NB4 (cell line): ENCODE results near the gene INTS11.

Experiments
- MYC ChIP-seq: IDR thresholded peaks from 2 replicates; pipeline ENCODE4 v1.6.1; 2011; ENCODE audit warnings: low read depth, low read length
- POLR2A ChIP-seq: IDR thresholded peaks from 2 replicates; pipeline ENCODE4 v1.6.1; 2011; ENCODE audit warnings: mild to moderate bottlenecking; ENCODE audit not compliant: insufficient read length; ENCODE audit errors: extremely low read depth
- TF ChIP-seq, protein P1 (sequence below): IDR thresholded peaks from one replicate; pipeline ENCODE4 v1.5.1; 2012; ENCODE audit warnings: low read depth, low read length
- TF ChIP-seq, protein P2 (sequence below): IDR thresholded peaks from 2 replicates; pipeline ENCODE4 v1.6.1; 2011; ENCODE audit warnings: low read depth, low read length

DNA sequence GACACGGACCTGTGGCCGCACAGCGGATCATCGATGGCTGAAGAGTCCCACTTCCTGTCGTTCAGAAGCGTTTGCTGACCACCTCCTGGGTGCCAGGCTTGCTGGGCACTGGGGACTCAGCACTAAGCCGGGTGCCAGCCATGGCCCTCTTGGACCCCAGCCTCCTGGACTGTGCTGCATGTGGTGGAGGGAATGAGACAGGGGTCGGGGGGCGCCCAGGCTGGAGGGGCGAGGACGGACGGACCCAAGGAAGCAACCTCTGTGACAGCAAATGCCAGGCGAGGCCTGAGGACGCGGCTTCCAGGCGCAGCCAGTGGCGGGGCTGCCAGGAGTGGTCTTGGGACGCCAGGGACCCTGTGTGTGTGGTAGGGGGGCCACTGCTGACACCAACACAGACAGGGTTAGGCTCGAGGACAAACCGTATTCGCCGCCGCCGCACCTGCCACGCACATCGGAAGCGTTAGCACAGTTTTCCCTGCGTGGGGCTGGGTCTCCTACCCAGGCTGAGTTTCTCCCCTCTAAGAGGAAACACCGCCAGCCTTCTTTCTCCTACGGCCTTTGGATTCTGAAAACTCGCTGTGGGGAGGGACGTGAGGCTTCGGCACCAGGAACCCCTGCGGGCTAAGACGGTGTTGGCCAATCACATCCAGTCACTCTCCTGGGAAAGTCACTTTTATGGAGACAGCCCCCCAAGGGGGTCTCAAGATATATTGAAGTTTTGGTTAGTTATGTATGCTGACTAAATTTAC lies 36.9 kb upstream of the INTS11 start:
- TF ChIP-seq, protein P1, sequence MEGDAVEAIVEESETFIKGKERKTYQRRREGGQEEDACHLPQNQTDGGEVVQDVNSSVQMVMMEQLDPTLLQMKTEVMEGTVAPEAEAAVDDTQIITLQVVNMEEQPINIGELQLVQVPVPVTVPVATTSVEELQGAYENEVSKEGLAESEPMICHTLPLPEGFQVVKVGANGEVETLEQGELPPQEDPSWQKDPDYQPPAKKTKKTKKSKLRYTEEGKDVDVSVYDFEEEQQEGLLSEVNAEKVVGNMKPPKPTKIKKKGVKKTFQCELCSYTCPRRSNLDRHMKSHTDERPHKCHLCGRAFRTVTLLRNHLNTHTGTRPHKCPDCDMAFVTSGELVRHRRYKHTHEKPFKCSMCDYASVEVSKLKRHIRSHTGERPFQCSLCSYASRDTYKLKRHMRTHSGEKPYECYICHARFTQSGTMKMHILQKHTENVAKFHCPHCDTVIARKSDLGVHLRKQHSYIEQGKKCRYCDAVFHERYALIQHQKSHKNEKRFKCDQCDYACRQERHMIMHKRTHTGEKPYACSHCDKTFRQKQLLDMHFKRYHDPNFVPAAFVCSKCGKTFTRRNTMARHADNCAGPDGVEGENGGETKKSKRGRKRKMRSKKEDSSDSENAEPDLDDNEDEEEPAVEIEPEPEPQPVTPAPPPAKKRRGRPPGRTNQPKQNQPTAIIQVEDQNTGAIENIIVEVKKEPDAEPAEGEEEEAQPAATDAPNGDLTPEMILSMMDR, result no peak
- no peak for TF ChIP-seq POLR2A
- TF ChIP-seq, protein P2, sequence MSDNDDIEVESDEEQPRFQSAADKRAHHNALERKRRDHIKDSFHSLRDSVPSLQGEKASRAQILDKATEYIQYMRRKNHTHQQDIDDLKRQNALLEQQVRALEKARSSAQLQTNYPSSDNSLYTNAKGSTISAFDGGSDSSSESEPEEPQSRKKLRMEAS, result no peak
- no peak for TF ChIP-seq MYC
